AG04449 (cell line): Measurements from ENCODE around the gene LGALS7.

Experiments
- CTCF ChIA-PET: fragments of 350-600 bp; formaldehyde crosslinking; extraction: SDS; loops from one replicate; lab custom pipeline; 2021; ENCODE audit warnings: antibody characterized with exemption; lab: Yijun Ruan, JAX
- POLR2A ChIA-PET: fragments of 400-600, 350-600 bp; formaldehyde crosslinking; extraction: SDS; loops from one replicate; lab custom pipeline; 2020; ENCODE audit warnings: antibody characterized with exemption, inconsistent platforms; lab: Yijun Ruan, JAX
- DNase-seq: peaks from one replicate; pipeline ENCODE4 v3.0.0-alpha.2; 2010; ENCODE audit warnings: low read depth, low spot score
- H3K4me3 ChIP-seq: 2 replicates; pipeline ENCODE4 v1.5.1; 2011; ENCODE audit warnings: low read depth, mild to moderate bottlenecking, control low read depth, low read length
- CTCF ChIP-seq: IDR thresholded peaks from one replicate; pipeline ENCODE4 v1.5.1; 2011; ENCODE audit warnings: mild to moderate bottlenecking, moderate library complexity, low read length, control low read depth, inconsistent platforms; ENCODE audit not compliant: insufficient read depth; ENCODE audit errors: missing control alignments

Gene LGALS7

GRCh38 chr19:38726761-38727301, 46.5 kb downstream of the LGALS7 start:
- DNase-seq = no peak
- POLR2A ChIA-PET = no interaction called here
- H3K4me3 ChIP-seq = no peak overlapping the region
- no peak for TF ChIP-seq CTCF
- CTCF ChIA-PET = interaction anchor here (1.2 to 2.2 kb wide), 5 partner anchors 8 to 323 kb away, joined by 3 to 7 read pairs (median 4); no protein-coding TSS in a partner anchor

- no peak for TF ChIP-seq CTCF
- no peak for DNase-seq
- ChIA-PET CTCF (interaction anchor here (1.2 to 1.7 kb wide), 4 partner anchors 9 to 323 kb away, joined by 3 to 4 read pairs (median 4); no protein-coding TSS in a partner anchor), POLR2A (interaction anchor here (0.6 kb wide), 1 partner anchor 56 kb away, joined by 3 read pairs; no protein-coding TSS in a partner anchor)
- no peak overlapping the region for H3K4me3 ChIP-seq
Observed at GRCh38 chr19:38726284-38726673, 47.0 kb downstream of the LGALS7 start.

- TF ChIP-seq CTCF = no peak
- POLR2A ChIA-PET = interaction anchor here (0.6 to 0.9 kb wide), 2 partner anchors 8 to 57 kb away, joined by 3 read pairs; no protein-coding TSS in a partner anchor
- CTCF ChIA-PET = interaction anchor here (0.8 to 3.2 kb wide), 6 partner anchors 7 to 322 kb away, joined by 3 to 11 read pairs (median 4); no protein-coding TSS in a partner anchor
- H3K4me3 ChIP-seq = no peak overlapping the region
- no peak for DNase-seq
Observed at GRCh38 chr19:38725469-38726283, 47.6 kb downstream of the LGALS7 start.

- no peak for TF ChIP-seq CTCF
- ChIA-PET POLR2A (no interaction called here), CTCF (interaction anchor here (1.1 to 3.2 kb wide), 6 partner anchors 9 to 206 kb away, joined by 3 to 12 read pairs (median 6); partner anchors contain the start of genes MRPS12 and SARS2)
- H3K4me3 ChIP-seq = no peak overlapping the region
- no peak for DNase-seq
Observed at GRCh38 chr19:38723990-38724854, 49.1 kb downstream of the LGALS7 start.

GRCh38 chr19:38723606-38723965, 49.7 kb downstream of the LGALS7 start:
- ChIA-PET POLR2A (interaction anchor here (1.0 to 1.1 kb wide), 2 partner anchors 10 to 76 kb away, joined by 3 to 4 read pairs; partner anchors contain the start of gene ACTN4), CTCF (interaction anchor here (1.1 to 3.2 kb wide), 6 partner anchors 9 to 207 kb away, joined by 3 to 12 read pairs (median 6); partner anchors contain the start of genes MRPS12 and SARS2)
- TF ChIP-seq CTCF = no peak
- no peak for DNase-seq
- no peak overlapping the region for H3K4me3 ChIP-seq
